ENCODE results near the gene METTL27. TPM values are rescaled to one million over a fixed set of nuclear protein-coding genes. Genes with fewer than 3 reads are reported as not detected.

The METTL27 gene
- total and polyA plus RNA-seq, 9 of the 15 experiments (the other 6 are each of a cell fraction or from before 2014, with no cell fraction given): 0.08 to 0.82 (median 0.33) TPM; not detected in 4

- TF ChIP-seq UBTF (IDR thresholded peaks at IDR 0.05; ENCODE audit: borderline replicate concordance in 1 of 2, low read depth in 2 of 2, low read length in 2 of 2): no peak
- no peak for TF ChIP-seq TEAD2 (tag; IDR thresholded peaks at IDR 0.05)
- no peak for TF ChIP-seq C11orf30 (IDR thresholded peaks at IDR 0.05; ENCODE audit: low read depth)
- no peak for TF ChIP-seq ZNF311 (CRISPR knock-in tag; IDR thresholded peaks at IDR 0.05)
- TF ChIP-seq ZBTB1 (CRISPR knock-in tag; IDR thresholded peaks at IDR 0.05; ENCODE audit: borderline replicate concordance, low read depth): no peak
- no peak for TF ChIP-seq NFXL1 (CRISPR knock-in tag; IDR thresholded peaks at IDR 0.05)
- no peak for TF ChIP-seq HNRNPUL1 (IDR thresholded peaks at IDR 0.05; ENCODE audit: low read length)
- TF ChIP-seq RBM17 (IDR thresholded peaks at IDR 0.05; ENCODE audit: borderline replicate concordance, low read depth, low read length): no peak
- TF ChIP-seq CEBPZ (IDR thresholded peaks at IDR 0.05; ENCODE audit: borderline replicate concordance, low read depth, low read length): no peak
- no peak for TF ChIP-seq EP300 (IDR thresholded peaks at IDR 0.05; ENCODE audit: low read length)
- no peak for TF ChIP-seq ZNF398 (CRISPR knock-in tag; IDR thresholded peaks at IDR 0.05)
- TF ChIP-seq KDM4B (IDR thresholded peaks at IDR 0.05; ENCODE audit: borderline replicate concordance in 2 of 2, low read depth in 1 of 2): no peak
- TF ChIP-seq ATF2 (CRISPR knock-in tag; IDR thresholded peaks at IDR 0.05): no peak
- no peak for TF ChIP-seq SMARCB1 (IDR thresholded peaks at IDR 0.05; ENCODE audit: insufficient read length, low read depth)
- BruUV-seq (replicated peaks): no TSS peak
- Histone ChIP-seq H3K9me3 (replicated peaks; ENCODE audit: control insufficient read depth, insufficient read depth, low read depth, low read length) (no peaks in the 10 kb centered on the region), H3K4me3 (no peak overlapping the region), H2AFZ (ENCODE audit: low read depth, low read length) (no peak overlapping the region), H3K4me2 (ENCODE audit: insufficient read depth, low read length) (no peak overlapping the region), H3K36me3 (ENCODE audit: control insufficient read depth, insufficient read depth, low read length) (no peaks in the 10 kb centered on the region), H3K4me1 (replicated peaks in 1 of 2; ENCODE audit: control insufficient read depth in 2 of 2, insufficient read depth in 2 of 2, low read length in 2 of 2) (no peaks in the 10 kb centered on the region; a peak in 1 of 5 replicates), H3K27me3 (ENCODE audit: control insufficient read depth in 2 of 2, insufficient read depth in 2 of 2, low read length in 2 of 2) (no peaks in the 10 kb centered on the region), H4K20me1 (replicated peaks; ENCODE audit: control insufficient read depth, insufficient read depth, low read length) (no peaks in the 10 kb centered on the region), H3K9ac (ENCODE audit: insufficient read depth in 1 of 2, low read depth in 2 of 2, low read length in 2 of 2) (no peak overlapping the region), H3K27ac (ENCODE audit: extremely low read depth, low read depth, low read length) (no peak overlapping the region), H3K9me1 (ENCODE audit: control insufficient read depth, insufficient read depth, low read length) (no peaks in the 10 kb centered on the region), H3K79me2 (ENCODE audit: control insufficient read depth, insufficient read depth, low read length) (no peaks in the 10 kb centered on the region)
- ChIA-PET POLR2A (interaction anchor here (0.6 kb wide), 1 partner anchor 67 kb away, joined by 3 read pairs; no protein-coding TSS in a partner anchor), CTCF (ENCODE audit: low intra/inter-chr PET ratio) (no interaction called here)
- in situ Hi-C loops (cut with MboI) (no loop called here), intact Hi-C loops (cut with micrococcal nuclease) (loop anchor here (5.0 kb wide), 1 partner anchor 226 kb away; the partner anchor contains the start of gene ELN)
- WGBS (ENCODE audit: insufficient coverage, low coverage, missing lambda C conversion rate): 3% methylated on average over 1 of the region's 1 CpG
- ATAC-seq: no peak
- DNase-seq (ENCODE audit: extremely low read depth in 1 of 4, low spot score in 3 of 4): no peak
- FAIRE-seq: no peak
Observed at GRCh38 chr7:73801577-73801976, 40.7 kb downstream of the METTL27 start.
